ENCODE results near the gene C1orf116. TPM values are rescaled to one million over a fixed set of nuclear protein-coding genes. Genes with fewer than 3 reads are reported as not detected.

The C1orf116 gene
- total RNA-seq, 4 donors from 2014 or later = 0.62 TPM; not detected in 3

GRCh38 chr1:207017615-207018559 lies 14.7 kb downstream of the C1orf116 start:
- Histone ChIP-seq H3K4me1 (no peaks in the 10 kb centered on the region), H3K36me3 (no peaks in the 10 kb centered on the region), H3K9me3 (no peaks in the 10 kb centered on the region), H3K27me3 (no peaks in the 10 kb centered on the region), H3K27ac (no peak overlapping the region), H3K4me3 (no peak overlapping the region)
- intact Hi-C loops (cut with DNase I; ENCODE audit: low total_unique reads) = no loop called here
- DNase-seq = no peak
- TF ChIP-seq POLR2A (IDR thresholded peaks at IDR 0.05) (no peak), CTCF (IDR thresholded peaks at IDR 0.05) (no peak)

GRCh38 chr1:207015791-207016190 lies 16.8 kb downstream of the C1orf116 start:
- no peak for DNase-seq
- no peak overlapping the region for H3K27ac ChIP-seq
- H3K9me3 ChIP-seq = no peaks in the 10 kb centered on the region
- H3K36me3 ChIP-seq = no peaks in the 10 kb centered on the region
- H3K27me3 ChIP-seq = no peaks in the 10 kb centered on the region
- H3K4me1 ChIP-seq = no peaks in the 10 kb centered on the region
- H3K4me3 ChIP-seq = no peak overlapping the region
- intact Hi-C loops (cut with DNase I; ENCODE audit: low total_unique reads) = no loop called here
- TF ChIP-seq POLR2A (IDR thresholded peaks at IDR 0.05) = no peak
- no peak for TF ChIP-seq CTCF (IDR thresholded peaks at IDR 0.05)

GRCh38 chr1:207014728-207015127 lies 17.8 kb downstream of the C1orf116 start:
- TF ChIP-seq POLR2A (IDR thresholded peaks at IDR 0.05) = no peak
- TF ChIP-seq CTCF (IDR thresholded peaks at IDR 0.05) = no peak
- Histone ChIP-seq H3K4me1 (no peaks in the 10 kb centered on the region), H3K27me3 (no peaks in the 10 kb centered on the region), H3K27ac (no peak overlapping the region), H3K36me3 (no peaks in the 10 kb centered on the region), H3K9me3 (no peaks in the 10 kb centered on the region), H3K4me3 (no peak overlapping the region)
- intact Hi-C loops (cut with DNase I; ENCODE audit: low total_unique reads) = no loop called here
- no peak for DNase-seq

- TF ChIP-seq CTCF (IDR thresholded peaks at IDR 0.05) (no peak), POLR2A (IDR thresholded peaks at IDR 0.05) (no peak)
- Histone ChIP-seq H3K9me3 (no peaks in the 10 kb centered on the region), H3K4me1 (no peaks in the 10 kb centered on the region), H3K4me3 (no peak overlapping the region), H3K27ac (no peak overlapping the region), H3K36me3 (no peaks in the 10 kb centered on the region), H3K27me3 (no peaks in the 10 kb centered on the region)
- intact Hi-C loops (cut with DNase I; ENCODE audit: low total_unique reads) = no loop called here
- no peak for DNase-seq
Observed at GRCh38 chr1:207013321-207014085, 19.1 kb downstream of the C1orf116 start.

GRCh38 chr1:207010726-207011125 lies 21.8 kb downstream of the C1orf116 start:
- H3K4me3 ChIP-seq = no peak overlapping the region
- no peaks in the 10 kb centered on the region for H3K9me3 ChIP-seq
- intact Hi-C loops (cut with DNase I; ENCODE audit: low total_unique reads) = no loop called here
- TF ChIP-seq POLR2A (IDR thresholded peaks at IDR 0.05) (no peak), CTCF (IDR thresholded peaks at IDR 0.05) (no peak)
- no peaks in the 10 kb centered on the region for H3K27me3 ChIP-seq
- H3K4me1 ChIP-seq = no peaks in the 10 kb centered on the region
- H3K27ac ChIP-seq = no peak overlapping the region
- H3K36me3 ChIP-seq = no peaks in the 10 kb centered on the region
- DNase-seq = no peak
